A673 (cell line): Measurements from ENCODE around the gene NVL.

ENCODE experiments used
- EZH2 ChIP-seq: fragments of 200-600 bp; sonication (generic); IDR thresholded peaks from 2 replicates; pipeline ENCODE4 v1.6.1; 2017; ENCODE audit warnings: borderline replicate concordance, low read depth, mild to moderate bottlenecking, mixed read lengths, antibody characterized with exemption, low read length; ENCODE audit not compliant: poor library complexity, severe bottlenecking
- TF ChIP-seq, protein P1 (sequence below): fragments of 300-800, 200-600 bp; sonication (generic); conservative IDR thresholded peaks from 2 replicates; pipeline ENCODE4 v1.5.1; 2017; ENCODE audit warnings: low read depth, mild to moderate bottlenecking, antibody characterized with exemption, low read length, moderate library complexity, mixed read lengths

DNA sequence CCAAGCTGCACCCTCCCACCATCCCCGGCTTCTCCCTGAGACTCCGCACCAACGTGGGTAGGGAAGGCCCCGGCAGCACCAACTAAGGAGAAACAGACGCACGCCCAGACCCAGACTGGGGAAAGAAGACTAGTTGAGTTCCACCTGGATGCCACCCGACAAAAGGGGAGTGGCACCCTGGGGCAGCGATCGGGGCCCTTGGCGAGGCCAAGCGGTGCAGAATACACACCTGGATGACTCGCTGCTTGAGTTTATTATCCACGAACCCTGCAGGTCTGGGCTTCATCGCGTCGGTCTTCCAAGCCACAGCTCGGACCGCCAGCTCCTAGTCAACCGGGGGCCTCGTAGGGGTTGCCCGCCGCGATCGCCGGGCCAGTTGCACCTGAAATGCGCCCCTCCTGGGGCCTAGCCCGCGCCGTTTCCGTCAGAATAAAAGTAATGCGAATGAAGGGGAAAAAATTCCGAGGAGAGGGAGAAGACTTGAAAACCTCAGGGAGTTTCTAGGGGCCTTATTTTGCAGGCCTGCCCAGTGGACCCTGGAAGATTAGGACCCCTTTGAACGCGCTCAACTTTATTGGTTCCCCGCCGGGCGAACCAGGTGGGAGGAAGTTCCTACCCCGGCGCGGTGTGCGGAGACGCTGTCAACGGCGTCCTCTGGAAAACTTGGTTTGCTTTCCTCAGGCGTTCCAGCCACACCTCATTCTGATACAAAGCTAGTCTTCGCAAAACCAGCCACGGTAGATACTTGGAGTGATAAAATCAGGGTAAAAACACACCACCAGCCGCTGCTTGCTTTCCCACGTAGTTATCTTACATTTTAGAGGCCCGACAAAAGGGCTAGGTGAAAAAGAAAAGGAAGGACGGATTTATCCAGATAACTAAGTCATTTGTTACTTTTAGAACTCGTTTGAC is at the start of gene NVL:
- TF ChIP-seq, protein P1, sequence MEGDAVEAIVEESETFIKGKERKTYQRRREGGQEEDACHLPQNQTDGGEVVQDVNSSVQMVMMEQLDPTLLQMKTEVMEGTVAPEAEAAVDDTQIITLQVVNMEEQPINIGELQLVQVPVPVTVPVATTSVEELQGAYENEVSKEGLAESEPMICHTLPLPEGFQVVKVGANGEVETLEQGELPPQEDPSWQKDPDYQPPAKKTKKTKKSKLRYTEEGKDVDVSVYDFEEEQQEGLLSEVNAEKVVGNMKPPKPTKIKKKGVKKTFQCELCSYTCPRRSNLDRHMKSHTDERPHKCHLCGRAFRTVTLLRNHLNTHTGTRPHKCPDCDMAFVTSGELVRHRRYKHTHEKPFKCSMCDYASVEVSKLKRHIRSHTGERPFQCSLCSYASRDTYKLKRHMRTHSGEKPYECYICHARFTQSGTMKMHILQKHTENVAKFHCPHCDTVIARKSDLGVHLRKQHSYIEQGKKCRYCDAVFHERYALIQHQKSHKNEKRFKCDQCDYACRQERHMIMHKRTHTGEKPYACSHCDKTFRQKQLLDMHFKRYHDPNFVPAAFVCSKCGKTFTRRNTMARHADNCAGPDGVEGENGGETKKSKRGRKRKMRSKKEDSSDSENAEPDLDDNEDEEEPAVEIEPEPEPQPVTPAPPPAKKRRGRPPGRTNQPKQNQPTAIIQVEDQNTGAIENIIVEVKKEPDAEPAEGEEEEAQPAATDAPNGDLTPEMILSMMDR: no peak
- no peak for TF ChIP-seq EZH2
